Pancreas (tissue), 10 donors: ENCODE measurements around the gene PRDM9. TPM values are rescaled to one million over a fixed set of nuclear protein-coding genes. Genes with fewer than 3 reads are reported as not detected.

Source experiments
- ATAC-seq, 4 donors: fragments of 200-7000 bp; cut with Tn5 transposase; one replicate each; pipeline versions ENCODE4 v1.8.0 to v1.9.1; 2020; ENCODE audit warnings: mild to moderate bottlenecking in 4 of 4, moderate library complexity in 4 of 4
- DNase-seq, 6 donors: peaks; one replicate each; pipeline ENCODE4 v3.0.0-alpha.2; 2020
- FAIRE-seq: peaks from 2 replicates; lab custom pipeline; 2012; peaks lifted over from hg19 to GRCh38; lab: Jason Lieb, UNC
- H3K27ac ChIP-seq, 4 donors: fragments of 200-600 bp; sonication (generic); 1 replicate in 3 of 4; 2 replicates in 1 of 4; pipeline versions ENCODE4 v1.5.0 to v1.8.0; 2020
- H3K27me3 ChIP-seq, 4 donors: fragments of 200-600 bp; one replicate each; pipeline ENCODE4 v1.8.0; 2021
- H3K36me3 ChIP-seq, 3 donors: fragments of 200-600 bp; sonication (generic) in 1 of 3; one replicate each; pipeline versions ENCODE4 v1.5.0 to v1.8.0; 2020 to 2021
- H3K4me1 ChIP-seq, 3 donors: fragments of 200-600 bp; one replicate each; pipeline ENCODE4 v1.8.0; 2021
- H3K4me3 ChIP-seq, 4 donors: fragments of 200-600 bp; sonication (generic) in 2 of 4; one replicate each; pipeline versions ENCODE4 v1.5.0 to v1.8.0; 2020 to 2021
- H3K9me3 ChIP-seq, 4 donors: fragments of 200-600 bp; one replicate each; pipeline ENCODE4 v1.8.0; 2021
- CTCF ChIP-seq, 4 donors: fragments of 200-600 bp; sonication (generic) in 3 of 4; IDR thresholded peaks; one replicate each; pipeline versions ENCODE4 v1.5.0 to v1.8.0; 2021; ENCODE audit warnings: antibody characterized with exemption in 4 of 4
- WGBS, 2 donors: extraction: QIAGEN DNeasy Blood & Tissue Kit; methylation state at CpG; one replicate each; pipeline ENCODE4 v1.1.7; 2013; 5-methylcytosine and 5-hydroxymethylcytosine counted together
- intact Hi-C, 3 donors: fragments of 100-400 bp; cut with DNase I; formaldehyde crosslinking; loops; one replicate each; pipeline versions ENCODE4 v1.11.1 to v1.14.2; 2022
- polyA plus RNA-seq, 2 donors: library from polyadenylated mRNA; stranded (reverse); fragments of 200-250 nt; gene quantifications; one replicate each; pipeline ENCODE4 v1.2.3, GENCODE V29; 2013
- total RNA-seq, 6 donors: library from RNA; stranded (reverse); fragmentation: NEBNext Ultra II Directional in 4 of 6; extraction: Animal tissue kit (Norgen Biotek cat#: 25700) in 4 of 6; gene quantifications; one replicate each; pipeline versions ENCODE4 v1.2.1 to v1.2.4, GENCODE V29; 2021 to 2023
- donor health status: healthy with polysubstance abuse.
- donor health status: DM: no; HTN: no; CAD: no; lungs with moderate emphysema.
- donor health status: DM: no; HTN: no; CAD: no.
- donor health status: control.
- donor health status: control.
- donor health status: Bipolar disorder and iron deficiency.
- donor health status: DM: yes; HTN: yes; CAD: no.
- donor health status: DM: no; HTN: no; CAD: no.
- donor health status: DM: no; HTN: no; CAD: no.
- donor health status: DM: yes; HTN: yes; CAD: no.

The PRDM9 gene
- total and polyA plus RNA-seq, 8 donors = not detected

GRCh38 chr5:23571059-23571458 is 63.6 kb downstream of the PRDM9 start:
- DNase-seq = no peak
- no peaks in the 10 kb centered on the region for H3K4me1 ChIP-seq
- intact Hi-C loops = no loop called here
- no peak overlapping the region for H3K4me3 ChIP-seq
- H3K27ac ChIP-seq = no peak overlapping the region
- no peaks in the 10 kb centered on the region for H3K27me3 ChIP-seq
- no peaks in the 10 kb centered on the region for H3K9me3 ChIP-seq
- no peak for FAIRE-seq
- TF ChIP-seq CTCF (IDR thresholded peaks at IDR 0.05) = no peak
- ATAC-seq = no peak
- WGBS, 2 donors = 66 to 76% methylated on average over 4 of the region's 4 CpGs
- no peaks in the 10 kb centered on the region for H3K36me3 ChIP-seq
